ENCODE results near the gene B3GALT5. TPM values are rescaled to one million over a fixed set of nuclear protein-coding genes. Genes with fewer than 3 reads are reported as not detected.

The B3GALT5 gene
- total RNA-seq, 1 experiment from 2014 or later: 0.09 TPM

DNA sequence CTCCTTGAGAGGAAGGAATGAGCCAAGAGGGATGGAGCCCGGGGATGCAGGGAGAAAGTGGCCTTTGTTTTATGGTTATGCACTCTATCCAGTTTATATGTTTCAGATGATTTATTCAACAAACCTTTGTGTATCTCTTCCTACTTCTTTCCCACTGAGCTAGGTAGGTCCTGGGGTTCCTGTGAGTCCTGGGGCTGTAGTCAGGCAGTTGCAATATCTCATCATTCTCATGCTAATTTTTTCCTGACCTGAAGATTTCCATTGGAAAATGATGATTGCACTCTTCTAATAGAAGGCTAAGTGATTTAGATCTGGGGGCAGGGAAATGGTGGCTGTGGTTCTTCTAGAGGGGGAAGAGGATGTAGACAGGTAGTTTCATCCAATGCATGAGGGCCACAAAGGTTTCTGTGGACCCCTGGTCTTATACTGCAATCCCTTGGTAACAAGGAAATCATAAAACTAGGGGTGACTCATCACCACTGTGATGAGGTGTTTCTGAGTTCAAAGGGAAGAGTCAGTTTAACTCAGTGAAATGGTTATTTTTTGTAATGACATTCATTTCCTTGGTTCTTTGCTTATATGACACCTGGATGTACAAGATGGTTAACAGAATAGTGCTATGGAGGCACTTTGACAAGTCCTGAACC, 20.2 kb downstream of the B3GALT5 start:
- intact Hi-C loops (cut with micrococcal nuclease; ENCODE audit: unreplicated experiment): no loop called here
- H3K36me3 ChIP-seq (ENCODE audit: low read depth): no peaks in the 10 kb centered on the region

DNA sequence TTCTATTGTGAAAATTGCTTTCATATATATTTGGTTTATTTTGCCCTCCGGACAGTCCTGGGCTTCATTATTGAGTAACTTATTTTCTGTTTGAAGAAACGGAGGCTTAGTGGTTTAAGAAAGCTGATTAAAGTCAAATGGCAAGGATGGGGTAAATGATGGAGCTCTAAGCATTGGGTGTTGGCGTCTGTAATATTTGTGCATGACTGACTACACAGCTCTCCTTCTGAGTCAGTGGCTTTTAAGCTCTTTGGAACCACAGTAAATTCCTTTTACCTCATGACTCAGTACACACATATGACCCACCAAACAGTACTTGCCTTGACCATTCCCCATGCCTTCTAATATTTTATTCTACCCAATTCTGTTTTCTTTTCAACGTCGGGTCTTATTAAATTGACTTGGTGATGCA, 21.0 kb downstream of the B3GALT5 start:
- ChIA-PET POLR2A (ENCODE audit: unreplicated experiment) (no interaction called here), CTCF (no interaction called here)
- BruUV-seq (replicated peaks): no TSS peak
- TF ChIP-seq, protein P1, sequence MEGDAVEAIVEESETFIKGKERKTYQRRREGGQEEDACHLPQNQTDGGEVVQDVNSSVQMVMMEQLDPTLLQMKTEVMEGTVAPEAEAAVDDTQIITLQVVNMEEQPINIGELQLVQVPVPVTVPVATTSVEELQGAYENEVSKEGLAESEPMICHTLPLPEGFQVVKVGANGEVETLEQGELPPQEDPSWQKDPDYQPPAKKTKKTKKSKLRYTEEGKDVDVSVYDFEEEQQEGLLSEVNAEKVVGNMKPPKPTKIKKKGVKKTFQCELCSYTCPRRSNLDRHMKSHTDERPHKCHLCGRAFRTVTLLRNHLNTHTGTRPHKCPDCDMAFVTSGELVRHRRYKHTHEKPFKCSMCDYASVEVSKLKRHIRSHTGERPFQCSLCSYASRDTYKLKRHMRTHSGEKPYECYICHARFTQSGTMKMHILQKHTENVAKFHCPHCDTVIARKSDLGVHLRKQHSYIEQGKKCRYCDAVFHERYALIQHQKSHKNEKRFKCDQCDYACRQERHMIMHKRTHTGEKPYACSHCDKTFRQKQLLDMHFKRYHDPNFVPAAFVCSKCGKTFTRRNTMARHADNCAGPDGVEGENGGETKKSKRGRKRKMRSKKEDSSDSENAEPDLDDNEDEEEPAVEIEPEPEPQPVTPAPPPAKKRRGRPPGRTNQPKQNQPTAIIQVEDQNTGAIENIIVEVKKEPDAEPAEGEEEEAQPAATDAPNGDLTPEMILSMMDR (conservative IDR thresholded peaks at IDR 0.05): no peak
- TF ChIP-seq EZH2 (IDR thresholded peaks at IDR 0.05; ENCODE audit: low read depth): no peak
- Histone ChIP-seq H3K9me3 (ENCODE audit: insufficient read depth, low read depth) (no peaks in the 10 kb centered on the region), H3K4me2 (no peak overlapping the region), H3K9me2 (ENCODE audit: insufficient read depth) (no peaks in the 10 kb centered on the region), H3K27ac (peak overlapping the region; percentile 44), H3K27me3 (ENCODE audit: insufficient read depth, low read depth) (peaks cover 43% of the 10 kb centered on the region), H3F3A (ENCODE audit: insufficient read depth, low read depth) (no peaks in the 10 kb centered on the region), H3K4me3 (no peak overlapping the region), H3K4me1 (replicated peaks; ENCODE audit: insufficient read depth) (no peaks in the 10 kb centered on the region), H3K36me3 (ENCODE audit: low read depth) (no peaks in the 10 kb centered on the region), H2AFZ (no peak overlapping the region), H4K20me1 (ENCODE audit: insufficient read depth) (no peaks in the 10 kb centered on the region), H3K79me2 (ENCODE audit: low read depth) (no peaks in the 10 kb centered on the region)
- DNase-seq: peak in 1 of 2 experiments; percentile 64
- intact Hi-C loops (cut with micrococcal nuclease; ENCODE audit: unreplicated experiment): no loop called here

More for the DNA sequence above, 20.2 kb downstream of the B3GALT5 start:
- no peaks in the 10 kb centered on the region for H3K79me2 ChIP-seq (ENCODE audit: low read depth)
- no peaks in the 10 kb centered on the region for H3K4me1 ChIP-seq (replicated peaks; ENCODE audit: insufficient read depth)
- no peaks in the 10 kb centered on the region for H4K20me1 ChIP-seq (ENCODE audit: insufficient read depth)
- BruUV-seq (replicated peaks): no TSS peak
- H3K27me3 ChIP-seq (ENCODE audit: insufficient read depth, low read depth): peaks cover 35% of the 10 kb centered on the region
- no peaks in the 10 kb centered on the region for H3F3A ChIP-seq (ENCODE audit: insufficient read depth, low read depth)
- no peak overlapping the region for H3K4me3 ChIP-seq
- POLR2A ChIA-PET (ENCODE audit: unreplicated experiment): no interaction called here
- CTCF ChIA-PET: no interaction called here
- DNase-seq: peak in 1 of 2 experiments; percentile 45
- H3K9me2 ChIP-seq (ENCODE audit: insufficient read depth): no peaks in the 10 kb centered on the region
- H3K4me2 ChIP-seq: no peak overlapping the region
- no peak overlapping the region for H2AFZ ChIP-seq
- no peaks in the 10 kb centered on the region for H3K9me3 ChIP-seq (ENCODE audit: insufficient read depth, low read depth)
- TF ChIP-seq, protein P1 (conservative IDR thresholded peaks at IDR 0.05): no peak
- TF ChIP-seq EZH2 (IDR thresholded peaks at IDR 0.05; ENCODE audit: low read depth): no peak
- peak overlapping the region; percentile 44 for H3K27ac ChIP-seq

DNA sequence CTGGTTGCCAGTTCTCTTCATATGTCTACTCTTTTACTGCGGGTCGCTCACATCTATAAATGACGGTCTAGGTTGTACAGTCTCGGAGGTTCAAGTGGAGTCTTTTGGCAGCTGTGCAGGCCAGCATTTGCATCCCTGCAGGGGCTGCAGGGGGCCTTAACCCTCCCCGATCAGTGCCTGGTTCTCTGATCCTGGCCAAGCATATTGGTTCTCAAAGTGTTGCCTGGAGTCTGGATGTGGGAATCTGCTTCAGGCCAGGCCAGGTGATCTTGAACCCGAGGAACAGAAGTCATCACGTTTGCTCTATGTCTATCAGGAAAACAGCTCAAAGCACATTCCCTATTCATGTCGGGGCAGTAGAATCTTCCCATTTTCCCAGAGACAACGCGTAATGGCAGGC, 21.8 kb downstream of the B3GALT5 start:
- no peak overlapping the region for H2AFZ ChIP-seq
- H4K20me1 ChIP-seq (ENCODE audit: insufficient read depth): no peaks in the 10 kb centered on the region
- BruUV-seq (replicated peaks): no TSS peak
- H3K27me3 ChIP-seq (ENCODE audit: insufficient read depth, low read depth): peaks cover 43% of the 10 kb centered on the region
- no peak for DNase-seq
- no peaks in the 10 kb centered on the region for H3K9me2 ChIP-seq (ENCODE audit: insufficient read depth)
- no peaks in the 10 kb centered on the region for H3K36me3 ChIP-seq (ENCODE audit: low read depth)
- no peak overlapping the region for H3K27ac ChIP-seq
- no peak overlapping the region for H3K4me3 ChIP-seq
- no peaks in the 10 kb centered on the region for H3F3A ChIP-seq (ENCODE audit: insufficient read depth, low read depth)
- no peak overlapping the region for H3K4me2 ChIP-seq
- no peaks in the 10 kb centered on the region for H3K4me1 ChIP-seq (replicated peaks; ENCODE audit: insufficient read depth)
- ChIA-PET POLR2A (ENCODE audit: unreplicated experiment) (no interaction called here), CTCF (no interaction called here)
- intact Hi-C loops (cut with micrococcal nuclease; ENCODE audit: unreplicated experiment): no loop called here
- TF ChIP-seq EZH2 (IDR thresholded peaks at IDR 0.05; ENCODE audit: low read depth): no peak
- TF ChIP-seq, protein P1 (conservative IDR thresholded peaks at IDR 0.05): no peak
- H3K79me2 ChIP-seq (ENCODE audit: low read depth): no peaks in the 10 kb centered on the region
- no peaks in the 10 kb centered on the region for H3K9me3 ChIP-seq (ENCODE audit: insufficient read depth, low read depth)

Data from PC-9 (cell line).